ENCODE results near the gene TMEM209. TPM values are rescaled to one million over a fixed set of nuclear protein-coding genes. Genes with fewer than 3 reads are reported as not detected.

The TMEM209 gene
- total RNA-seq, 1 experiment from 2014 or later: 21.0 TPM

DNA sequence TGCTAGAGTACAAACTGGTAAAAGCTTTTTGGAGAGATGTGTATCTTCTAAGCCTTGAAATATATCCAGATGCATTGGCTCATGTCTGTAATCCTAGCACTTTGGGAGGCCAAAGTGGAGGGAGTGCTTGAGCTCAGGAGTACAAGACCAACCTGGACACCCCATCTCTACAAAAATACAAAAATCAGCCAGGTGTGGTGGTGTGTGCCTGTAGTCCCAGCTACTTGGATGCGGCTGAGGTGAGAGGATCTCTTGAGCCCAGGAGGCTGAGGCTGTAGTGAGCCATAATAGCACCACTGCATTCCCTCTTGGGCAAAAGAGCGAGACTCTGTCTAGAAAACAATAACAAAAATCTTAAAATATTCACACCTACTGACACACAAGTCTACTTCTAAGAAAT, 25.6 kb downstream of the TMEM209 start:
- no peaks in the 10 kb centered on the region for H3K9me3 Mint-ChIP-seq
- no peaks in the 10 kb centered on the region for H3K4me1 Mint-ChIP-seq
- H3K27ac Mint-ChIP-seq: no peak overlapping the region
- H3K27me3 Mint-ChIP-seq (ENCODE audit: low read depth): no peaks in the 10 kb centered on the region
- POLR2A ChIA-PET: no interaction called here
- ATAC-seq (no peak), DNase-seq (ENCODE audit: low spot score) (no peak)
- peaks cover 35% of the 10 kb centered on the region for H3K36me3 Mint-ChIP-seq
- no peak overlapping the region for H3K4me3 Mint-ChIP-seq
- TF ChIP-seq, protein P1, sequence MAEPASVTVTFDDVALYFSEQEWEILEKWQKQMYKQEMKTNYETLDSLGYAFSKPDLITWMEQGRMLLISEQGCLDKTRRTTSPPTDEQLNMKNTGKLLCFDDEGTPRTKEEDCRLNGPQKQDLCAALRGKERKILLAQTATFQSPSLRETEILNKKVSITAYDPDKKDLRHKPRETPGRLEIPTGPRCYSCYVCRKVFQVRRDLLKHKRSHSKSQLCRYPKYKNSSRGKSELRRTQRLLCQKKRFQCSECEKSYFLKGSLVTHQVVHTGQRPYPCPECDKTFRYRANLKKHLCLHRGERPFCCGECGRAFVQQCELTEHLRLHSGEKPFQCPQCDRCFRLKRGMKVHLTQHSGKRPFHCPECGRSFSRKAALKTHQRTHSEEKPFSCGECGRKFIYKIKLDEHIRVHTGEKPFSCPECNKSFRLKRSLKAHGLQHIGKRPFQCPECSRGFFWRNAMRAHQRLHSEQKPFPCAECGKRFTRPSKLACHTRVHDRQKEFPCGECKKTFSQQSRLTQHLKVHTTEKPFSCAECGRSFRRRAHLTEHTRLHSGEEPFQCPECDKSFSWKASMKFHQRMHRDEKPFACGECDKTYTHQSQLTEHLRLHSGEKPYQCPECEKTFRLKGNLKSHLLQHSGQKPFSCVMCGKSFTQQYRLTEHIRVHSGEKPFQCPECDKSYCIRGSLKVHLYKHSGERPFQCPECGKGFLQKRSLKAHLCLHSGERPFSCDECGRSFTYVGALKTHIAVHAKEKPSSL (CRISPR knock-in tag; conservative IDR thresholded peaks at IDR 0.05): no peak
- TF ChIP-seq, protein P2, sequence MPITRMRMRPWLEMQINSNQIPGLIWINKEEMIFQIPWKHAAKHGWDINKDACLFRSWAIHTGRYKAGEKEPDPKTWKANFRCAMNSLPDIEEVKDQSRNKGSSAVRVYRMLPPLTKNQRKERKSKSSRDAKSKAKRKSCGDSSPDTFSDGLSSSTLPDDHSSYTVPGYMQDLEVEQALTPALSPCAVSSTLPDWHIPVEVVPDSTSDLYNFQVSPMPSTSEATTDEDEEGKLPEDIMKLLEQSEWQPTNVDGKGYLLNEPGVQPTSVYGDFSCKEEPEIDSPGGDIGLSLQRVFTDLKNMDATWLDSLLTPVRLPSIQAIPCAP (CRISPR knock-in tag; IDR thresholded peaks at IDR 0.05): no peak
- no peak for TF ChIP-seq NFE2L1 (CRISPR knock-in tag; IDR thresholded peaks at IDR 0.05)
- TF ChIP-seq, protein P3, sequence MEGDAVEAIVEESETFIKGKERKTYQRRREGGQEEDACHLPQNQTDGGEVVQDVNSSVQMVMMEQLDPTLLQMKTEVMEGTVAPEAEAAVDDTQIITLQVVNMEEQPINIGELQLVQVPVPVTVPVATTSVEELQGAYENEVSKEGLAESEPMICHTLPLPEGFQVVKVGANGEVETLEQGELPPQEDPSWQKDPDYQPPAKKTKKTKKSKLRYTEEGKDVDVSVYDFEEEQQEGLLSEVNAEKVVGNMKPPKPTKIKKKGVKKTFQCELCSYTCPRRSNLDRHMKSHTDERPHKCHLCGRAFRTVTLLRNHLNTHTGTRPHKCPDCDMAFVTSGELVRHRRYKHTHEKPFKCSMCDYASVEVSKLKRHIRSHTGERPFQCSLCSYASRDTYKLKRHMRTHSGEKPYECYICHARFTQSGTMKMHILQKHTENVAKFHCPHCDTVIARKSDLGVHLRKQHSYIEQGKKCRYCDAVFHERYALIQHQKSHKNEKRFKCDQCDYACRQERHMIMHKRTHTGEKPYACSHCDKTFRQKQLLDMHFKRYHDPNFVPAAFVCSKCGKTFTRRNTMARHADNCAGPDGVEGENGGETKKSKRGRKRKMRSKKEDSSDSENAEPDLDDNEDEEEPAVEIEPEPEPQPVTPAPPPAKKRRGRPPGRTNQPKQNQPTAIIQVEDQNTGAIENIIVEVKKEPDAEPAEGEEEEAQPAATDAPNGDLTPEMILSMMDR (IDR thresholded peaks at IDR 0.05): no peak
- no peak for TF ChIP-seq SOX15 (CRISPR knock-in tag; IDR thresholded peaks at IDR 0.05)
- TF ChIP-seq, protein P4, sequence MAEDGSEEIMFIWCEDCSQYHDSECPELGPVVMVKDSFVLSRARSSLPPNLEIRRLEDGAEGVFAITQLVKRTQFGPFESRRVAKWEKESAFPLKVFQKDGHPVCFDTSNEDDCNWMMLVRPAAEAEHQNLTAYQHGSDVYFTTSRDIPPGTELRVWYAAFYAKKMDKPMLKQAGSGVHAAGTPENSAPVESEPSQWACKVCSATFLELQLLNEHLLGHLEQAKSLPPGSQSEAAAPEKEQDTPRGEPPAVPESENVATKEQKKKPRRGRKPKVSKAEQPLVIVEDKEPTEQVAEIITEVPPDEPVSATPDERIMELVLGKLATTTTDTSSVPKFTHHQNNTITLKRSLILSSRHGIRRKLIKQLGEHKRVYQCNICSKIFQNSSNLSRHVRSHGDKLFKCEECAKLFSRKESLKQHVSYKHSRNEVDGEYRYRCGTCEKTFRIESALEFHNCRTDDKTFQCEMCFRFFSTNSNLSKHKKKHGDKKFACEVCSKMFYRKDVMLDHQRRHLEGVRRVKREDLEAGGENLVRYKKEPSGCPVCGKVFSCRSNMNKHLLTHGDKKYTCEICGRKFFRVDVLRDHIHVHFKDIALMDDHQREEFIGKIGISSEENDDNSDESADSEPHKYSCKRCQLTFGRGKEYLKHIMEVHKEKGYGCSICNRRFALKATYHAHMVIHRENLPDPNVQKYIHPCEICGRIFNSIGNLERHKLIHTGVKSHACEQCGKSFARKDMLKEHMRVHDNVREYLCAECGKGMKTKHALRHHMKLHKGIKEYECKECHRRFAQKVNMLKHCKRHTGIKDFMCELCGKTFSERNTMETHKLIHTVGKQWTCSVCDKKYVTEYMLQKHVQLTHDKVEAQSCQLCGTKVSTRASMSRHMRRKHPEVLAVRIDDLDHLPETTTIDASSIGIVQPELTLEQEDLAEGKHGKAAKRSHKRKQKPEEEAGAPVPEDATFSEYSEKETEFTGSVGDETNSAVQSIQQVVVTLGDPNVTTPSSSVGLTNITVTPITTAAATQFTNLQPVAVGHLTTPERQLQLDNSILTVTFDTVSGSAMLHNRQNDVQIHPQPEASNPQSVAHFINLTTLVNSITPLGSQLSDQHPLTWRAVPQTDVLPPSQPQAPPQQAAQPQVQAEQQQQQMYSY (CRISPR knock-in tag; IDR thresholded peaks at IDR 0.05): no peak
- TF ChIP-seq, protein P5, sequence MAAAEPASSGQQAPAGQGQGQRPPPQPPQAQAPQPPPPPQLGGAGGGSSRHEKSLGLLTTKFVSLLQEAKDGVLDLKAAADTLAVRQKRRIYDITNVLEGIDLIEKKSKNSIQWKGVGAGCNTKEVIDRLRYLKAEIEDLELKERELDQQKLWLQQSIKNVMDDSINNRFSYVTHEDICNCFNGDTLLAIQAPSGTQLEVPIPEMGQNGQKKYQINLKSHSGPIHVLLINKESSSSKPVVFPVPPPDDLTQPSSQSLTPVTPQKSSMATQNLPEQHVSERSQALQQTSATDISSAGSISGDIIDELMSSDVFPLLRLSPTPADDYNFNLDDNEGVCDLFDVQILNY (CRISPR knock-in tag; IDR thresholded peaks at IDR 0.05): no peak
- TF ChIP-seq NR2C2 (CRISPR knock-in tag; IDR thresholded peaks at IDR 0.05): no peak
- no peak for TF ChIP-seq FOXJ3 (CRISPR knock-in tag; IDR thresholded peaks at IDR 0.05; ENCODE audit: borderline replicate concordance)
- no peak for TF ChIP-seq MYBL2 (CRISPR knock-in tag; IDR thresholded peaks at IDR 0.05)
- TF ChIP-seq ZBTB21 (CRISPR knock-in tag; IDR thresholded peaks at IDR 0.05; ENCODE audit: borderline replicate concordance): no peak
- TF ChIP-seq ZNF219 (CRISPR knock-in tag; IDR thresholded peaks at IDR 0.05; ENCODE audit: borderline replicate concordance): no peak
- CTCF ChIA-PET: no interaction called here

DNA sequence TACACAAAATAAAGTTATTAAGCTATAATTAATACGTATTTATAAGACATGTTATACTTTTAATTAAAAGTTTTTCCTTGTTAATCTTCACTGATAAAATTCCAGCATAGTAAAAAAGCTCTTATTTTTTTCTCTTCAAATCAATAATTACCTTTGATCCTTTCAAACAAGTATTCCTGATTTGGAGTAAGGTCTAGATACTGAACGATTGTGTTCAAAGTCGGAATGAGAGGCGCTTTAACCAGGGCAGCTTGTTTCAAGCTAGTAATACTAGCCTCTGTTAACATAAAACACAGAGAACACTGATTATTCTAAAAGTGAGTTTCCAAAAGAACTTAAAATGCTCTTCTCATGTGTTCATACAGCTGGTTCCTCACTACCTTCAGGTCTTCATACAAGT, 27.0 kb downstream of the TMEM209 start:
- CTCF ChIA-PET: no interaction called here
- H3K36me3 Mint-ChIP-seq: peaks cover 42% of the 10 kb centered on the region

More for the DNA sequence above, 27.0 kb downstream of the TMEM209 start:
- no peak for DNase-seq (ENCODE audit: low spot score)
- no peak overlapping the region for H3K27ac Mint-ChIP-seq
- TF ChIP-seq GTF2I (CRISPR knock-in tag; conservative IDR thresholded peaks at IDR 0.05): no peak
- no peak for TF ChIP-seq KAT7 (CRISPR knock-in tag; IDR thresholded peaks at IDR 0.05; ENCODE audit: borderline replicate concordance)
- TF ChIP-seq TP53 (CRISPR knock-in tag; IDR thresholded peaks at IDR 0.05): no peak
- TF ChIP-seq RORB (CRISPR knock-in tag; IDR thresholded peaks at IDR 0.05): no peak
- TF ChIP-seq, protein P6, sequence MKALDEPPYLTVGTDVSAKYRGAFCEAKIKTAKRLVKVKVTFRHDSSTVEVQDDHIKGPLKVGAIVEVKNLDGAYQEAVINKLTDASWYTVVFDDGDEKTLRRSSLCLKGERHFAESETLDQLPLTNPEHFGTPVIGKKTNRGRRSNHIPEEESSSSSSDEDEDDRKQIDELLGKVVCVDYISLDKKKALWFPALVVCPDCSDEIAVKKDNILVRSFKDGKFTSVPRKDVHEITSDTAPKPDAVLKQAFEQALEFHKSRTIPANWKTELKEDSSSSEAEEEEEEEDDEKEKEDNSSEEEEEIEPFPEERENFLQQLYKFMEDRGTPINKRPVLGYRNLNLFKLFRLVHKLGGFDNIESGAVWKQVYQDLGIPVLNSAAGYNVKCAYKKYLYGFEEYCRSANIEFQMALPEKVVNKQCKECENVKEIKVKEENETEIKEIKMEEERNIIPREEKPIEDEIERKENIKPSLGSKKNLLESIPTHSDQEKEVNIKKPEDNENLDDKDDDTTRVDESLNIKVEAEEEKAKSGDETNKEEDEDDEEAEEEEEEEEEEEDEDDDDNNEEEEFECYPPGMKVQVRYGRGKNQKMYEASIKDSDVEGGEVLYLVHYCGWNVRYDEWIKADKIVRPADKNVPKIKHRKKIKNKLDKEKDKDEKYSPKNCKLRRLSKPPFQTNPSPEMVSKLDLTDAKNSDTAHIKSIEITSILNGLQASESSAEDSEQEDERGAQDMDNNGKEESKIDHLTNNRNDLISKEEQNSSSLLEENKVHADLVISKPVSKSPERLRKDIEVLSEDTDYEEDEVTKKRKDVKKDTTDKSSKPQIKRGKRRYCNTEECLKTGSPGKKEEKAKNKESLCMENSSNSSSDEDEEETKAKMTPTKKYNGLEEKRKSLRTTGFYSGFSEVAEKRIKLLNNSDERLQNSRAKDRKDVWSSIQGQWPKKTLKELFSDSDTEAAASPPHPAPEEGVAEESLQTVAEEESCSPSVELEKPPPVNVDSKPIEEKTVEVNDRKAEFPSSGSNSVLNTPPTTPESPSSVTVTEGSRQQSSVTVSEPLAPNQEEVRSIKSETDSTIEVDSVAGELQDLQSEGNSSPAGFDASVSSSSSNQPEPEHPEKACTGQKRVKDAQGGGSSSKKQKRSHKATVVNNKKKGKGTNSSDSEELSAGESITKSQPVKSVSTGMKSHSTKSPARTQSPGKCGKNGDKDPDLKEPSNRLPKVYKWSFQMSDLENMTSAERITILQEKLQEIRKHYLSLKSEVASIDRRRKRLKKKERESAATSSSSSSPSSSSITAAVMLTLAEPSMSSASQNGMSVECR (CRISPR knock-in tag; IDR thresholded peaks at IDR 0.05; ENCODE audit: borderline replicate concordance): no peak
- no peak for TF ChIP-seq ZNF138 (CRISPR knock-in tag; conservative IDR thresholded peaks at IDR 0.05)
- TF ChIP-seq ELF4 (CRISPR knock-in tag; IDR thresholded peaks at IDR 0.05; ENCODE audit: low read depth): no peak
- no peak for TF ChIP-seq FOXP1 (CRISPR knock-in tag; IDR thresholded peaks at IDR 0.05; ENCODE audit: borderline replicate concordance)
- TF ChIP-seq, protein P7, sequence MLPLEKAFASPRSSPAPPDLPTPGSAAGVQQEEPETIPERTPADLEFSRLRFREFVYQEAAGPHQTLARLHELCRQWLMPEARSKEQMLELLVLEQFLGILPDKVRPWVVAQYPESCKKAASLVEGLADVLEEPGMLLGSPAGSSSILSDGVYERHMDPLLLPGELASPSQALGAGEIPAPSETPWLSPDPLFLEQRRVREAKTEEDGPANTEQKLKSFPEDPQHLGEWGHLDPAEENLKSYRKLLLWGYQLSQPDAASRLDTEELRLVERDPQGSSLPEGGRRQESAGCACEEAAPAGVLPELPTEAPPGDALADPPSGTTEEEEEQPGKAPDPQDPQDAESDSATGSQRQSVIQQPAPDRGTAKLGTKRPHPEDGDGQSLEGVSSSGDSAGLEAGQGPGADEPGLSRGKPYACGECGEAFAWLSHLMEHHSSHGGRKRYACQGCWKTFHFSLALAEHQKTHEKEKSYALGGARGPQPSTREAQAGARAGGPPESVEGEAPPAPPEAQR (CRISPR knock-in tag; IDR thresholded peaks at IDR 0.05): no peak
- no peak for TF ChIP-seq FOXJ3 (CRISPR knock-in tag; IDR thresholded peaks at IDR 0.05; ENCODE audit: borderline replicate concordance)
- no peak for TF ChIP-seq SP1 (CRISPR knock-in tag; conservative IDR thresholded peaks at IDR 0.05)
- H3K9me3 Mint-ChIP-seq: no peaks in the 10 kb centered on the region
- no peak overlapping the region for H3K4me3 Mint-ChIP-seq
- H3K27me3 Mint-ChIP-seq (ENCODE audit: low read depth): no peaks in the 10 kb centered on the region
- no peak for ATAC-seq
- POLR2A ChIA-PET: no interaction called here
- H3K4me1 Mint-ChIP-seq: no peaks in the 10 kb centered on the region
